ENCODE results near the gene YOD1.

The YOD1 gene

DNA sequence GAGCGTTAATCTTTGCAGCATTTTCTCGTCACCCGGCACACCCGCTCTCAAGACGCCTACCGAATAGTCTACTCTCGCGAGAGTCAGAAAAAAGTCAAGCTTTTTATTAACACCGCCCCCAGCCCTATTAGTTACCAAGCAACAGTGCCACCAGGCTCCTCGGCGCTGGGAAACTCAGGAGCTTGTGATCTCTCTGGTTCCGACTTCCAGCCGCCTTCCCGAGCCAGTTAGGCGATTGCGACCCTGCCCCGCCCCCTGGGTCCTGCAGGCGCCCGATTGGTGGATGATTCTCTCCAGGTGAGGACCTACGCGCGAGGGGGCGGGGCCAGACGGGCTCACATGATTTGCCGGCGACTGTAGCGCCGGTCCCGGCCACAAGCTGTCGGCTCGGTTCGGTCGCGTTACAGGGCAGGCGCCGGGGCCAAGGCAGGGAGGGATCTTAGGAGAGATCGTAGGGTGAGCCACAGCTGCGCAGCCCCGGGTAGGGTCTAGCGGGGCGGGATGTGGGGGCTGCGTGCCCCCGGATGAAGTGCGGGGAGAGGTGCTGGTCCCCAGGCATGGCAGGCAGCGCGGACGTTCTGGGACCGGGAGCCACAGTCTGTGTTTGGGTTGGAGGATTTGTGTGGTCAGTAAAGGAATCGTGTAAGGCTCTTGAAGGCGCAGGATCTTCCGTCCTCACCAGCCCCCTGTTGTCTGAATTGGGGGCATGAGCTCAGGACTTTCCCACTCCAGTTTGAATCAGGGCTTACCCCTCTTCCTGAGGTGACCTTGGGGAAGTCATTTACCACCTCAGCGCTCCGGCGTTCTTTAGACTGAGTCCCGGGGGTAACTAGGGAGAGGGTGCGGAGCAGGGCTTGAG is 2.1 kb upstream of the YOD1 start, which contains the start of gene PFKFB2:
Gene PFKFB2, plus strand, starts transcription at position 365 of the 859 bp plus-strand sequence. CDS start 1,443 bp downstream, outside the sequence.
- peak; percentile 86 for TF ChIP-seq TAF1 (IDR thresholded peaks at IDR 0.05; ENCODE audit: low read depth)
- no peak for TF ChIP-seq TEAD4 (IDR thresholded peaks at IDR 0.05)
- no peak for TF ChIP-seq RAD21 (IDR thresholded peaks at IDR 0.05; ENCODE audit: low read depth)
- no peak for TF ChIP-seq EP300 (IDR thresholded peaks at IDR 0.05; ENCODE audit: borderline replicate concordance)
- no peak for TF ChIP-seq NFIC (IDR thresholded peaks at IDR 0.05)
- TF ChIP-seq, protein P1, sequence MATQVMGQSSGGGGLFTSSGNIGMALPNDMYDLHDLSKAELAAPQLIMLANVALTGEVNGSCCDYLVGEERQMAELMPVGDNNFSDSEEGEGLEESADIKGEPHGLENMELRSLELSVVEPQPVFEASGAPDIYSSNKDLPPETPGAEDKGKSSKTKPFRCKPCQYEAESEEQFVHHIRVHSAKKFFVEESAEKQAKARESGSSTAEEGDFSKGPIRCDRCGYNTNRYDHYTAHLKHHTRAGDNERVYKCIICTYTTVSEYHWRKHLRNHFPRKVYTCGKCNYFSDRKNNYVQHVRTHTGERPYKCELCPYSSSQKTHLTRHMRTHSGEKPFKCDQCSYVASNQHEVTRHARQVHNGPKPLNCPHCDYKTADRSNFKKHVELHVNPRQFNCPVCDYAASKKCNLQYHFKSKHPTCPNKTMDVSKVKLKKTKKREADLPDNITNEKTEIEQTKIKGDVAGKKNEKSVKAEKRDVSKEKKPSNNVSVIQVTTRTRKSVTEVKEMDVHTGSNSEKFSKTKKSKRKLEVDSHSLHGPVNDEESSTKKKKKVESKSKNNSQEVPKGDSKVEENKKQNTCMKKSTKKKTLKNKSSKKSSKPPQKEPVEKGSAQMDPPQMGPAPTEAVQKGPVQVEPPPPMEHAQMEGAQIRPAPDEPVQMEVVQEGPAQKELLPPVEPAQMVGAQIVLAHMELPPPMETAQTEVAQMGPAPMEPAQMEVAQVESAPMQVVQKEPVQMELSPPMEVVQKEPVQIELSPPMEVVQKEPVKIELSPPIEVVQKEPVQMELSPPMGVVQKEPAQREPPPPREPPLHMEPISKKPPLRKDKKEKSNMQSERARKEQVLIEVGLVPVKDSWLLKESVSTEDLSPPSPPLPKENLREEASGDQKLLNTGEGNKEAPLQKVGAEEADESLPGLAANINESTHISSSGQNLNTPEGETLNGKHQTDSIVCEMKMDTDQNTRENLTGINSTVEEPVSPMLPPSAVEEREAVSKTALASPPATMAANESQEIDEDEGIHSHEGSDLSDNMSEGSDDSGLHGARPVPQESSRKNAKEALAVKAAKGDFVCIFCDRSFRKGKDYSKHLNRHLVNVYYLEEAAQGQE (IDR thresholded peaks at IDR 0.05; ENCODE audit: low read depth) = no peak
- no peak for TF ChIP-seq ZBTB7A (IDR thresholded peaks at IDR 0.05; ENCODE audit: low read depth)
- peak; percentile 59 for TF ChIP-seq TCF12 (IDR thresholded peaks at IDR 0.05; ENCODE audit: low read depth)
- TF ChIP-seq FOXM1 (IDR thresholded peaks at IDR 0.05; ENCODE audit: borderline replicate concordance, low read depth) = no peak
- TF ChIP-seq USF1 (IDR thresholded peaks at IDR 0.05) = peak; percentile 87
- 0 out of 2 replicates have a peak, but pooled peaks have one; percentile 11 for TF ChIP-seq EGR1 (IDR thresholded peaks at IDR 0.05)
- TF ChIP-seq MAX (IDR thresholded peaks at IDR 0.05) = peak; percentile 69; the same call in 1 of the 2 replicates
- no peak for TF ChIP-seq CEBPB (IDR thresholded peaks at IDR 0.05)
- 0 out of 2 replicates have a peak, but pooled peaks have one; percentile 23 for TF ChIP-seq CREB1 (IDR thresholded peaks at IDR 0.05; ENCODE audit: low read depth)
- no peak; the same call in 1 of the 2 replicates for TF ChIP-seq YY1 (IDR thresholded peaks at IDR 0.05; ENCODE audit: low read depth)

GRCh38 chr1:207050480-207051190 is 373 bp downstream of the YOD1 start:
- TF ChIP-seq TAF1 (IDR thresholded peaks at IDR 0.05; ENCODE audit: low read depth) (peak; percentile 65), EGR1 (IDR thresholded peaks at IDR 0.05) (no peak), YY1 (IDR thresholded peaks at IDR 0.05; ENCODE audit: low read depth) (peak; percentile 89), EP300 (IDR thresholded peaks at IDR 0.05; ENCODE audit: borderline replicate concordance) (no peak), CREB1 (IDR thresholded peaks at IDR 0.05; ENCODE audit: low read depth) (no peak), ZBTB7A (IDR thresholded peaks at IDR 0.05; ENCODE audit: low read depth) (no peak), NFIC (IDR thresholded peaks at IDR 0.05) (no peak), MAX (IDR thresholded peaks at IDR 0.05) (no peak), CEBPB (IDR thresholded peaks at IDR 0.05) (no peak), USF1 (IDR thresholded peaks at IDR 0.05) (no peak), TCF12 (IDR thresholded peaks at IDR 0.05; ENCODE audit: low read depth) (no peak), FOXM1 (IDR thresholded peaks at IDR 0.05; ENCODE audit: borderline replicate concordance, low read depth) (no peak), RAD21 (IDR thresholded peaks at IDR 0.05; ENCODE audit: low read depth) (no peak), TEAD4 (IDR thresholded peaks at IDR 0.05) (no peak)
- TF ChIP-seq, protein P1 (IDR thresholded peaks at IDR 0.05; ENCODE audit: low read depth) = no peak

DNA sequence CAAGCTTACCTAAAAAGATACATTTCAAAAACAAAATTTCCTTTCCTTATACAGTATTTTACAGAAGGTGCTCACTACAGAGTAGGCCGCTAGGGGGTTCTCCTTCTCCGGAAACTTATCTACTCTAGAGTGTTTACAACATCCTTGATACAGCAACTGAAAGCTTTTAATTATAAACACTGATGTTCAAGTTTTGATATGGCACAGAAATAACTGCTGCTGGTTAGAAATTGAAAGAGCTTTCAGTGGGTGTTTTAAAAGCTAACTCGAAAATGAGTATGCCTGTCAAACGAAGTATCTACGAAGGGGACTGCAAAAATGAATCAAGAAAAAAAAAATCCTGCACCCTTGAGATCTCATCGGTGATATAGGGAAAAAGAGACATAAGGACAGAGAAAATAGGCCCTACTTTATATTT is 1.0 kb downstream of the YOD1 start:
- no peak for TF ChIP-seq EP300 (IDR thresholded peaks at IDR 0.05; ENCODE audit: borderline replicate concordance)
- no peak for TF ChIP-seq EGR1 (IDR thresholded peaks at IDR 0.05)
- no peak for TF ChIP-seq ZBTB7A (IDR thresholded peaks at IDR 0.05; ENCODE audit: low read depth)
- no peak for TF ChIP-seq NFIC (IDR thresholded peaks at IDR 0.05)
- TF ChIP-seq RAD21 (IDR thresholded peaks at IDR 0.05; ENCODE audit: low read depth) = peak; percentile 50
- TF ChIP-seq CEBPB (IDR thresholded peaks at IDR 0.05) = no peak
- no peak for TF ChIP-seq TAF1 (IDR thresholded peaks at IDR 0.05; ENCODE audit: low read depth)
- 0 out of 2 replicates have a peak, but pooled peaks have one; percentile 41 for TF ChIP-seq FOXM1 (IDR thresholded peaks at IDR 0.05; ENCODE audit: borderline replicate concordance, low read depth)
- no peak for TF ChIP-seq TEAD4 (IDR thresholded peaks at IDR 0.05)
- TF ChIP-seq, protein P1 (IDR thresholded peaks at IDR 0.05; ENCODE audit: low read depth) = no peak
- no peak for TF ChIP-seq TCF12 (IDR thresholded peaks at IDR 0.05; ENCODE audit: low read depth)
- no peak for TF ChIP-seq USF1 (IDR thresholded peaks at IDR 0.05)
